HCT116 (cell line): ENCODE measurements around the gene MGST3. TPM values are rescaled to one million over a fixed set of nuclear protein-coding genes. Genes with fewer than 3 reads are reported as not detected.

Experiments used
- ATAC-seq: fragments of 200-7000 bp; cut with Tn5 transposase; 2 replicates; pipeline ENCODE4 v1.9.1; 2020; ENCODE audit warnings: mild to moderate bottlenecking, moderate library complexity
- BruUV-seq: library from RNA; stranded (reverse); fragments of 400-500 nt; replicated peaks from 2 replicates; lab custom pipeline; 2021; lab: Mats Ljungman, UMichigan
- CTCF ChIA-PET: fragments of 300-600 bp; sonication (Branson Sonifier 250); formaldehyde crosslinking; loops from one replicate; lab custom pipeline; 2021; ENCODE audit warnings: antibody characterized with exemption; lab: Charles Lee
- POLR2A ChIA-PET: fragments of 300-600, 350-600 bp; sonication (Branson Sonifier 250); formaldehyde crosslinking; loops from one replicate; lab custom pipeline; 2021; ENCODE audit warnings: antibody characterized with exemption; lab: Charles Lee
- RAD21 ChIA-PET, 2 experiments: fragments of 300-600 bp; sonication (Branson Sonifier 250); formaldehyde crosslinking; loops; one replicate each; lab custom pipeline; 2023; ENCODE audit warnings: low total read pairs in 2 of 2; ENCODE audit not compliant: uncharacterized antibody in 2 of 2, unreplicated experiment in 2 of 2, low non-redundant PET in 1 of 2; lab: Charles Lee
- DNase-seq: peaks from one replicate; pipeline ENCODE4 v3.0.0-alpha.2; 2010; ENCODE audit warnings: low read depth, low spot score
- H2AFZ ChIP-seq: fragments of 200-600 bp; shearing (Covaris generic), sonication (generic); 2 replicates; pipeline ENCODE4 v1.6.1; 2017; ENCODE audit warnings: low read depth, mixed run types, mixed read lengths, antibody characterized with exemption, low read length; ENCODE audit not compliant: poor library complexity, severe bottlenecking
- H3K27ac ChIP-seq: 2 replicates; pipeline ENCODE4 v1.5.1; 2012; ENCODE audit warnings: low read depth, low read length
- H3K27me3 ChIP-seq: fragments of 200-600 bp; sonication (generic); 2 replicates; pipeline ENCODE4 v1.6.1; 2016; ENCODE audit warnings: mixed run types, low read length, mixed read lengths; ENCODE audit not compliant: insufficient read depth
- H3K36me3 ChIP-seq, 2 experiments: fragments of 200-500 bp in 1 of 2; fragments of 200-600 bp in 1 of 2; sonication (Bioruptor generic) in 1 of 2; sonication (generic) in 1 of 2; 2 replicates each; pipeline versions ENCODE4 v1.5.1 to v1.6.1; 2014 to 2016; ENCODE audit warnings: low read length in 2 of 2, inconsistent platforms in 1 of 2, mixed read lengths in 1 of 2, mixed run types in 1 of 2; ENCODE audit not compliant: insufficient read depth in 2 of 2, control insufficient read depth in 1 of 2
- H3K4me1 ChIP-seq, 2 experiments: fragments of 200-600 bp in 1 of 2; sonication (generic) in 1 of 2; 2 replicates each; pipeline versions ENCODE4 v1.5.1 to v1.6.1; 2012 to 2017; ENCODE audit warnings: low read length in 2 of 2, inconsistent platforms in 1 of 2, mild to moderate bottlenecking in 1 of 2, mixed read lengths in 1 of 2, mixed run types in 1 of 2, moderate library complexity in 1 of 2; ENCODE audit not compliant: insufficient read depth in 2 of 2, control insufficient read depth in 1 of 2
- H3K4me2 ChIP-seq: fragments of 200-600 bp; sonication (generic); 2 replicates; pipeline ENCODE4 v1.6.1; 2017; ENCODE audit warnings: mixed run types, low read length, mixed read lengths
- H3K4me3 ChIP-seq, 2 experiments: fragments of 200-600 bp in 1 of 2; sonication (generic) in 1 of 2; replicated peaks in 1 of 2; 2 replicates each; pipeline ENCODE4 v1.5.1; 2011 to 2016; ENCODE audit warnings: low read length in 2 of 2, control low read depth in 1 of 2, low read depth in 1 of 2, mild to moderate bottlenecking in 1 of 2, mixed read lengths in 1 of 2, mixed run types in 1 of 2
- H3K79me2 ChIP-seq: fragments of 200-600 bp; sonication (generic); 2 replicates; pipeline ENCODE4 v1.6.1; 2017; ENCODE audit warnings: mild to moderate bottlenecking, mixed run types, low read length, moderate library complexity, mixed read lengths; ENCODE audit not compliant: insufficient read depth
- H3K9ac ChIP-seq: fragments of 200-600 bp; sonication (generic); 2 replicates; pipeline ENCODE4 v1.6.1; 2016; ENCODE audit warnings: low read length, mixed read lengths
- H3K9me2 ChIP-seq: fragments of 200-600 bp; sonication (generic), shearing (Covaris generic); 2 replicates; pipeline ENCODE4 v1.6.1; 2017; ENCODE audit warnings: mixed run types, mild to moderate bottlenecking, moderate library complexity; ENCODE audit not compliant: insufficient read depth
- H3K9me3 ChIP-seq, 2 experiments: fragments of 200-500 bp in 1 of 2; fragments of 200-600 bp in 1 of 2; sonication (Bioruptor generic) in 1 of 2; sonication (generic) in 1 of 2; 2 replicates each; pipeline ENCODE4 v1.6.1; 2014 to 2017; ENCODE audit warnings: low read length in 2 of 2, mixed read lengths in 2 of 2, inconsistent platforms in 1 of 2, low read depth in 1 of 2, mild to moderate bottlenecking in 1 of 2, mixed run types in 1 of 2, moderate library complexity in 1 of 2; ENCODE audit not compliant: control insufficient read depth in 1 of 2, insufficient read depth in 1 of 2
- H4K20me1 ChIP-seq: fragments of 200-600 bp; sonication (generic), shearing (Covaris generic); 2 replicates; pipeline ENCODE4 v1.6.1; 2017; ENCODE audit warnings: mixed run types, mild to moderate bottlenecking, moderate library complexity; ENCODE audit not compliant: insufficient read depth
- CEBPB ChIP-seq: IDR thresholded peaks from 2 replicates; pipeline ENCODE4 v1.6.1; 2012; ENCODE audit warnings: low read depth
- EGR1 ChIP-seq: IDR thresholded peaks from 2 replicates; pipeline ENCODE4 v1.6.1; 2012; ENCODE audit warnings: low read depth
- ELF1 ChIP-seq: IDR thresholded peaks from 2 replicates; pipeline ENCODE4 v1.6.1; 2012; ENCODE audit warnings: low read depth, borderline replicate concordance
- EZH2 ChIP-seq: fragments of 200-600 bp; sonication (generic); IDR thresholded peaks from 2 replicates; pipeline ENCODE4 v1.6.1; 2017; ENCODE audit warnings: antibody characterized with exemption, mixed run types
- EZH2phosphoT487 ChIP-seq: fragments of 200-600 bp; IDR thresholded peaks from 2 replicates; pipeline ENCODE4 v1.6.1; 2018; ENCODE audit warnings: antibody characterized with exemption, borderline replicate concordance
- FOSL1 ChIP-seq: IDR thresholded peaks from 2 replicates; pipeline ENCODE4 v1.6.1; 2012; ENCODE audit warnings: low read depth
- JUND ChIP-seq: IDR thresholded peaks from 2 replicates; pipeline ENCODE4 v1.6.1; 2012
- POLR2A ChIP-seq: IDR thresholded peaks from 2 replicates; pipeline ENCODE4 v1.7.0; 2011; ENCODE audit warnings: borderline replicate concordance; ENCODE audit not compliant: insufficient read depth, insufficient read length; ENCODE audit errors: extremely low read depth
- POLR2AphosphoS5 ChIP-seq: IDR thresholded peaks from 2 replicates; pipeline ENCODE4 v1.6.1; 2011; ENCODE audit warnings: mild to moderate bottlenecking, low read depth, low read length, moderate library complexity
- RAD21 ChIP-seq: IDR thresholded peaks from 2 replicates; pipeline ENCODE4 v1.6.1; 2012; ENCODE audit warnings: low read depth, mild to moderate bottlenecking
- SIN3A ChIP-seq: IDR thresholded peaks from 2 replicates; pipeline ENCODE4 v1.6.1; 2012; ENCODE audit warnings: low read depth
- SP1 ChIP-seq: IDR thresholded peaks from 2 replicates; pipeline ENCODE4 v1.6.1; 2012; ENCODE audit warnings: low read depth
- SRF ChIP-seq: IDR thresholded peaks from 2 replicates; pipeline ENCODE4 v1.6.1; 2012; ENCODE audit warnings: low read depth
- YY1 ChIP-seq: IDR thresholded peaks from 2 replicates; pipeline ENCODE4 v1.6.1; 2011; ENCODE audit warnings: low read length, low read depth, moderate library complexity, mild to moderate bottlenecking; ENCODE audit not compliant: insufficient replicate concordance; ENCODE audit errors: extremely low read depth
- ZNF274 ChIP-seq: fragments of 200-500 bp; sonication (Bioruptor generic); IDR thresholded peaks from 2 replicates; pipeline ENCODE4 v1.6.1; 2014; ENCODE audit warnings: mild to moderate bottlenecking, low read depth, low read length, inconsistent platforms
- intact Hi-C: fragments of 100-400 bp; cut with micrococcal nuclease; formaldehyde crosslinking; loops from 2 replicates; pipeline ENCODE4 v1.10.0; 2022
- total RNA-seq: library from RNA; stranded (reverse); gene quantifications from one replicate; pipeline ENCODE4 v1.2.1, GENCODE V29; 2021; ENCODE audit not compliant: unreplicated experiment
- TF ChIP-seq, protein P1 (sequence below): IDR thresholded peaks from 2 replicates; pipeline ENCODE4 v1.6.1; 2012
- TF ChIP-seq, protein P2 (sequence below): IDR thresholded peaks from 2 replicates; pipeline ENCODE4 v1.6.1; 2011; ENCODE audit warnings: mild to moderate bottlenecking, low read length, moderate library complexity; ENCODE audit not compliant: insufficient replicate concordance; ENCODE audit errors: extremely low read depth
- TF ChIP-seq, protein P3 (sequence below), 3 experiments: fragments of 200-600 bp in 1 of 3; sonication (generic) in 1 of 3; IDR thresholded peaks in 2 of 3; conservative IDR thresholded peaks in 1 of 3; 2 replicates each; pipeline ENCODE4 v1.5.1; 2012 to 2017; ENCODE audit warnings: low read depth in 2 of 3, low read length in 2 of 3, antibody characterized with exemption in 1 of 3, borderline replicate concordance in 1 of 3, control low read depth in 1 of 3, mild to moderate bottlenecking in 1 of 3, mixed read lengths in 1 of 3, mixed run types in 1 of 3, moderate library complexity in 1 of 3; ENCODE audit not compliant: insufficient read depth in 1 of 3
- TF ChIP-seq, protein P4 (sequence below): IDR thresholded peaks from 2 replicates; pipeline ENCODE4 v1.6.1; 2012
- TF ChIP-seq, protein P5 (sequence below): IDR thresholded peaks from 2 replicates; pipeline ENCODE4 v1.6.1; 2012; ENCODE audit warnings: low read depth

MGST3 gene
- total RNA-seq, 1 experiment from 2014 or later = 93.7 TPM

DNA sequence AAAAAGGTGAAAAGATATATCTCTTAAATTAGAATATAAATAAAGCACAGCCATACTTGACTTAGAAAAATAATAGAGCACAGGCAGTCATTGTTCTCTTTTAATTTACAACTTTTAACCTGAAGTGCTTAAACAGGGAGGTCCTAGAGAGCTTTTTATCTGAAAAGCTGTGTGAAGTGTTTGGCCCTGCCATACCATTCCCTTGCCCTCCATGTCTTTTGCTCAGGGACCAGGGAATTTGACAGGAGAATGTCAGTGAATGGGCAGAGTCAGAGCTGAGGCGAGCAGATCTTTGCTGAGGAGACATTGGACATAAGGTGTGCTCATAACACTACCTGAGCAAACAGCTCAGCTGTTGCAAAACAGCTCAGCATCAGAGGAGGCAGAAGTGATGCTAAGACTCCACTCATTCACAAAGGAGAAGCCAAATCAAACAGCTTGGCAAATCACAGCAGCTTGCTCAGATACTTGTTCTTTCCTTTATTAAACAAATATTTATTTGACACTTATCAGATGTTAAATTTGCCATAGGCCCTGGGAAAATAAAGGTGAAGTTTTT, 14.9 kb upstream of the MGST3 start:
- POLR2A ChIA-PET = no interaction called here

More for the DNA sequence above, 14.9 kb upstream of the MGST3 start:
- H3K9me3 ChIP-seq = no peaks in the 10 kb centered on the region
- no peaks in the 10 kb centered on the region for H3K4me1 ChIP-seq
- TF ChIP-seq, protein P1, sequence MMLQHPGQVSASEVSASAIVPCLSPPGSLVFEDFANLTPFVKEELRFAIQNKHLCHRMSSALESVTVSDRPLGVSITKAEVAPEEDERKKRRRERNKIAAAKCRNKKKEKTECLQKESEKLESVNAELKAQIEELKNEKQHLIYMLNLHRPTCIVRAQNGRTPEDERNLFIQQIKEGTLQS = no peak
- TF ChIP-seq, protein P2, sequence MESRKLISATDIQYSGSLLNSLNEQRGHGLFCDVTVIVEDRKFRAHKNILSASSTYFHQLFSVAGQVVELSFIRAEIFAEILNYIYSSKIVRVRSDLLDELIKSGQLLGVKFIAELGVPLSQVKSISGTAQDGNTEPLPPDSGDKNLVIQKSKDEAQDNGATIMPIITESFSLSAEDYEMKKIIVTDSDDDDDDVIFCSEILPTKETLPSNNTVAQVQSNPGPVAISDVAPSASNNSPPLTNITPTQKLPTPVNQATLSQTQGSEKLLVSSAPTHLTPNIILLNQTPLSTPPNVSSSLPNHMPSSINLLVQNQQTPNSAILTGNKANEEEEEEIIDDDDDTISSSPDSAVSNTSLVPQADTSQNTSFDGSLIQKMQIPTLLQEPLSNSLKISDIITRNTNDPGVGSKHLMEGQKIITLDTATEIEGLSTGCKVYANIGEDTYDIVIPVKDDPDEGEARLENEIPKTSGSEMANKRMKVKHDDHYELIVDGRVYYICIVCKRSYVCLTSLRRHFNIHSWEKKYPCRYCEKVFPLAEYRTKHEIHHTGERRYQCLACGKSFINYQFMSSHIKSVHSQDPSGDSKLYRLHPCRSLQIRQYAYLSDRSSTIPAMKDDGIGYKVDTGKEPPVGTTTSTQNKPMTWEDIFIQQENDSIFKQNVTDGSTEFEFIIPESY = no peak
- TF ChIP-seq, protein P3, sequence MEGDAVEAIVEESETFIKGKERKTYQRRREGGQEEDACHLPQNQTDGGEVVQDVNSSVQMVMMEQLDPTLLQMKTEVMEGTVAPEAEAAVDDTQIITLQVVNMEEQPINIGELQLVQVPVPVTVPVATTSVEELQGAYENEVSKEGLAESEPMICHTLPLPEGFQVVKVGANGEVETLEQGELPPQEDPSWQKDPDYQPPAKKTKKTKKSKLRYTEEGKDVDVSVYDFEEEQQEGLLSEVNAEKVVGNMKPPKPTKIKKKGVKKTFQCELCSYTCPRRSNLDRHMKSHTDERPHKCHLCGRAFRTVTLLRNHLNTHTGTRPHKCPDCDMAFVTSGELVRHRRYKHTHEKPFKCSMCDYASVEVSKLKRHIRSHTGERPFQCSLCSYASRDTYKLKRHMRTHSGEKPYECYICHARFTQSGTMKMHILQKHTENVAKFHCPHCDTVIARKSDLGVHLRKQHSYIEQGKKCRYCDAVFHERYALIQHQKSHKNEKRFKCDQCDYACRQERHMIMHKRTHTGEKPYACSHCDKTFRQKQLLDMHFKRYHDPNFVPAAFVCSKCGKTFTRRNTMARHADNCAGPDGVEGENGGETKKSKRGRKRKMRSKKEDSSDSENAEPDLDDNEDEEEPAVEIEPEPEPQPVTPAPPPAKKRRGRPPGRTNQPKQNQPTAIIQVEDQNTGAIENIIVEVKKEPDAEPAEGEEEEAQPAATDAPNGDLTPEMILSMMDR (IDR thresholded peaks at IDR 0.05 in 2 of 3, conservative IDR thresholded peaks at IDR 0.05 in 1 of 3; ENCODE audit: borderline replicate concordance in 1 of 3, insufficient read depth in 1 of 3, low read depth in 2 of 3, low read length in 2 of 3) = no peak
- TF ChIP-seq CEBPB (no peak), YY1 (no peak), ZNF274 (no peak), RAD21 (no peak), POLR2AphosphoS5 (no peak), SP1 (no peak), POLR2A (no peak), EGR1 (no peak), FOSL1 (no peak), EZH2 (no peak), EZH2phosphoT487 (no peak), ELF1 (no peak), SRF (no peak), SIN3A (no peak), JUND (no peak)
- TF ChIP-seq, protein P4, sequence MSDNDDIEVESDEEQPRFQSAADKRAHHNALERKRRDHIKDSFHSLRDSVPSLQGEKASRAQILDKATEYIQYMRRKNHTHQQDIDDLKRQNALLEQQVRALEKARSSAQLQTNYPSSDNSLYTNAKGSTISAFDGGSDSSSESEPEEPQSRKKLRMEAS = no peak
- TF ChIP-seq, protein P5, sequence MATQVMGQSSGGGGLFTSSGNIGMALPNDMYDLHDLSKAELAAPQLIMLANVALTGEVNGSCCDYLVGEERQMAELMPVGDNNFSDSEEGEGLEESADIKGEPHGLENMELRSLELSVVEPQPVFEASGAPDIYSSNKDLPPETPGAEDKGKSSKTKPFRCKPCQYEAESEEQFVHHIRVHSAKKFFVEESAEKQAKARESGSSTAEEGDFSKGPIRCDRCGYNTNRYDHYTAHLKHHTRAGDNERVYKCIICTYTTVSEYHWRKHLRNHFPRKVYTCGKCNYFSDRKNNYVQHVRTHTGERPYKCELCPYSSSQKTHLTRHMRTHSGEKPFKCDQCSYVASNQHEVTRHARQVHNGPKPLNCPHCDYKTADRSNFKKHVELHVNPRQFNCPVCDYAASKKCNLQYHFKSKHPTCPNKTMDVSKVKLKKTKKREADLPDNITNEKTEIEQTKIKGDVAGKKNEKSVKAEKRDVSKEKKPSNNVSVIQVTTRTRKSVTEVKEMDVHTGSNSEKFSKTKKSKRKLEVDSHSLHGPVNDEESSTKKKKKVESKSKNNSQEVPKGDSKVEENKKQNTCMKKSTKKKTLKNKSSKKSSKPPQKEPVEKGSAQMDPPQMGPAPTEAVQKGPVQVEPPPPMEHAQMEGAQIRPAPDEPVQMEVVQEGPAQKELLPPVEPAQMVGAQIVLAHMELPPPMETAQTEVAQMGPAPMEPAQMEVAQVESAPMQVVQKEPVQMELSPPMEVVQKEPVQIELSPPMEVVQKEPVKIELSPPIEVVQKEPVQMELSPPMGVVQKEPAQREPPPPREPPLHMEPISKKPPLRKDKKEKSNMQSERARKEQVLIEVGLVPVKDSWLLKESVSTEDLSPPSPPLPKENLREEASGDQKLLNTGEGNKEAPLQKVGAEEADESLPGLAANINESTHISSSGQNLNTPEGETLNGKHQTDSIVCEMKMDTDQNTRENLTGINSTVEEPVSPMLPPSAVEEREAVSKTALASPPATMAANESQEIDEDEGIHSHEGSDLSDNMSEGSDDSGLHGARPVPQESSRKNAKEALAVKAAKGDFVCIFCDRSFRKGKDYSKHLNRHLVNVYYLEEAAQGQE = no peak
- 0 out of 2 replicates have a peak, but pooled peaks cover 4% of the 10 kb centered on the region for H3K27me3 ChIP-seq
- no peaks in the 10 kb centered on the region for H3K79me2 ChIP-seq
- no peaks in the 10 kb centered on the region for H3K36me3 ChIP-seq
- no peak overlapping the region for H3K4me3 ChIP-seq
- intact Hi-C loops = no loop called here
- no peak overlapping the region for H3K27ac ChIP-seq
- ChIA-PET RAD21 (no interaction called here), CTCF (no interaction called here)
- no TSS peak for BruUV-seq
- ATAC-seq (no peak), DNase-seq (no peak)
- no peaks in the 10 kb centered on the region for H4K20me1 ChIP-seq
- H3K9ac ChIP-seq = no peak overlapping the region
- H3K4me2 ChIP-seq = no peak overlapping the region
- H3K9me2 ChIP-seq = no peaks in the 10 kb centered on the region
- H2AFZ ChIP-seq = no peak overlapping the region
